ENCODE measurements around the gene GNA12. TPM values are rescaled to one million over a fixed set of nuclear protein-coding genes. Genes with fewer than 3 reads are reported as not detected.
A peak's percentile ranks its signal among the peaks of the same experiment; 100 is the strongest.

The GNA12 gene
- total and polyA plus RNA-seq, 9 of the 15 experiments (the other 6 are each of a cell fraction or from before 2014, with no cell fraction given), result 0.65 to 32.7 (median 9.6) TPM

GRCh38 chr7:2810682-2811415, 33.3 kb downstream of the GNA12 start:
- intact Hi-C loops (cut with micrococcal nuclease), result no loop called here
- Histone ChIP-seq H3K27me3 (ENCODE audit: control insufficient read depth in 2 of 2, insufficient read depth in 2 of 2, low read length in 2 of 2) (no peaks in the 10 kb centered on the region), H4K20me1 (replicated peaks; ENCODE audit: control insufficient read depth, insufficient read depth, low read length) (0 out of 2 replicates have a peak, but pooled peaks cover 10% of the 10 kb centered on the region), H3K27ac (ENCODE audit: extremely low read depth, low read depth, low read length) (no peak overlapping the region), H3K4me2 (ENCODE audit: insufficient read depth, low read length) (no peak overlapping the region), H3K4me3 (no peak overlapping the region), H2AFZ (ENCODE audit: low read depth, low read length) (no peak overlapping the region), H3K9ac (ENCODE audit: insufficient read depth in 1 of 2, low read depth in 2 of 2, low read length in 2 of 2) (peak overlapping the region in 1 of 2 experiments; percentile 61; a peak in 2 of 4 replicates), H3K36me3 (ENCODE audit: control insufficient read depth, insufficient read depth, low read length) (no peaks in the 10 kb centered on the region), H3K9me3 (replicated peaks; ENCODE audit: control insufficient read depth, insufficient read depth, low read depth, low read length) (no peaks in the 10 kb centered on the region), H3K79me2 (ENCODE audit: control insufficient read depth, insufficient read depth, low read length) (peaks cover 5% of the 10 kb centered on the region; the same call in 1 of the 3 replicates), H3K4me1 (replicated peaks in 1 of 2; ENCODE audit: control insufficient read depth in 2 of 2, insufficient read depth in 2 of 2, low read length in 2 of 2) (peaks cover 0 to 21% of the 10 kb centered on the region in 2 experiments; a peak in 2 of 5 replicates), H3K9me1 (ENCODE audit: control insufficient read depth, insufficient read depth, low read length) (no peaks in the 10 kb centered on the region)
- in situ Hi-C loops (cut with MboI), result no loop called here
- WGBS (ENCODE audit: insufficient coverage, low coverage, missing lambda C conversion rate), result 78% methylated on average over 16 of the region's 16 CpGs
- no peak for ATAC-seq
- TF ChIP-seq NFE2 (IDR thresholded peaks at IDR 0.05; ENCODE audit: low read depth) (no peak), MXD1 (CRISPR knock-in tag; IDR thresholded peaks at IDR 0.05; ENCODE audit: borderline replicate concordance, poor library complexity, severe bottlenecking) (no peak), PREB (CRISPR knock-in tag; IDR thresholded peaks at IDR 0.05) (no peak), SOX6 (IDR thresholded peaks at IDR 0.05) (no peak), CREBBP (IDR thresholded peaks at IDR 0.05; ENCODE audit: low read depth, low read length) (no peak), MYC (IDR thresholded peaks at IDR 0.05; ENCODE audit: low read depth, low read length) (no peak), MYC (CRISPR knock-in tag; IDR thresholded peaks at IDR 0.05; ENCODE audit: borderline replicate concordance, low read depth) (no peak), SMAD3 (CRISPR knock-in tag; conservative IDR thresholded peaks at IDR 0.05) (no peak), HMBOX1 (IDR thresholded peaks at IDR 0.05) (no peak), MAX (CRISPR knock-in tag; IDR thresholded peaks at IDR 0.05) (no peak), NEUROD1 (IDR thresholded peaks at IDR 0.05; ENCODE audit: borderline replicate concordance, low read depth, low read length, partially characterized antibody) (no peak), ZNF764 (CRISPR knock-in tag; IDR thresholded peaks at IDR 0.05; ENCODE audit: low read depth) (no peak), C11orf30 (IDR thresholded peaks at IDR 0.05; ENCODE audit: low read depth) (no peak)
- TF ChIP-seq, protein P1, sequence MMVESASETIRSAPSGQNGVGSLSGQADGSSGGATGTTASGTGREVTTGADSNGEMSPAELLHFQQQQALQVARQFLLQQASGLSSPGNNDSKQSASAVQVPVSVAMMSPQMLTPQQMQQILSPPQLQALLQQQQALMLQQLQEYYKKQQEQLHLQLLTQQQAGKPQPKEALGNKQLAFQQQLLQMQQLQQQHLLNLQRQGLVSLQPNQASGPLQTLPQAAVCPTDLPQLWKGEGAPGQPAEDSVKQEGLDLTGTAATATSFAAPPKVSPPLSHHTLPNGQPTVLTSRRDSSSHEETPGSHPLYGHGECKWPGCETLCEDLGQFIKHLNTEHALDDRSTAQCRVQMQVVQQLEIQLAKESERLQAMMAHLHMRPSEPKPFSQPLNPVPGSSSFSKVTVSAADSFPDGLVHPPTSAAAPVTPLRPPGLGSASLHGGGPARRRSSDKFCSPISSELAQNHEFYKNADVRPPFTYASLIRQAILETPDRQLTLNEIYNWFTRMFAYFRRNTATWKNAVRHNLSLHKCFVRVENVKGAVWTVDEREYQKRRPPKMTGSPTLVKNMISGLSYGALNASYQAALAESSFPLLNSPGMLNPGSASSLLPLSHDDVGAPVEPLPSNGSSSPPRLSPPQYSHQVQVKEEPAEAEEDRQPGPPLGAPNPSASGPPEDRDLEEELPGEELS (CRISPR knock-in tag; IDR thresholded peaks at IDR 0.05; ENCODE audit: borderline replicate concordance), result no peak
- CTCF ChIA-PET (ENCODE audit: low intra/inter-chr PET ratio), result no interaction called here
- no peak for DNase-seq (ENCODE audit: extremely low read depth in 1 of 4, low spot score in 3 of 4)
- POLR2A ChIA-PET, result interaction anchor here (0.6 to 1.6 kb wide), 2 partner anchors 11 to 308 kb away, joined by 3 to 4 read pairs; no protein-coding TSS in a partner anchor
- no TSS peak for BruUV-seq (replicated peaks)
- no peak for FAIRE-seq

All from K562 (cell line).